ENCODE measurements around the gene ATP11C.

Gene ATP11C

GRCh38 chrX:139783959-139784358, 148.9 kb downstream of the ATP11C start:
- no peak overlapping the region for H3K27ac ChIP-seq (replicated peaks)
- no peak overlapping the region for H3K4me3 ChIP-seq (replicated peaks; ENCODE audit: insufficient read depth, low read length)
- DNase-seq (ENCODE audit: low read depth in 1 of 2, low spot score in 1 of 2): no peak
- TF ChIP-seq CTCF (IDR thresholded peaks at IDR 0.05; ENCODE audit: insufficient read depth, low read length) (no peak), POLR2AphosphoS5 (IDR thresholded peaks at IDR 0.05; ENCODE audit: low read depth) (no peak), SPI1 (IDR thresholded peaks at IDR 0.05; ENCODE audit: borderline replicate concordance, low read depth) (no peak), GABPA (IDR thresholded peaks at IDR 0.05; ENCODE audit: low read depth) (no peak)
- TF ChIP-seq, protein P1, sequence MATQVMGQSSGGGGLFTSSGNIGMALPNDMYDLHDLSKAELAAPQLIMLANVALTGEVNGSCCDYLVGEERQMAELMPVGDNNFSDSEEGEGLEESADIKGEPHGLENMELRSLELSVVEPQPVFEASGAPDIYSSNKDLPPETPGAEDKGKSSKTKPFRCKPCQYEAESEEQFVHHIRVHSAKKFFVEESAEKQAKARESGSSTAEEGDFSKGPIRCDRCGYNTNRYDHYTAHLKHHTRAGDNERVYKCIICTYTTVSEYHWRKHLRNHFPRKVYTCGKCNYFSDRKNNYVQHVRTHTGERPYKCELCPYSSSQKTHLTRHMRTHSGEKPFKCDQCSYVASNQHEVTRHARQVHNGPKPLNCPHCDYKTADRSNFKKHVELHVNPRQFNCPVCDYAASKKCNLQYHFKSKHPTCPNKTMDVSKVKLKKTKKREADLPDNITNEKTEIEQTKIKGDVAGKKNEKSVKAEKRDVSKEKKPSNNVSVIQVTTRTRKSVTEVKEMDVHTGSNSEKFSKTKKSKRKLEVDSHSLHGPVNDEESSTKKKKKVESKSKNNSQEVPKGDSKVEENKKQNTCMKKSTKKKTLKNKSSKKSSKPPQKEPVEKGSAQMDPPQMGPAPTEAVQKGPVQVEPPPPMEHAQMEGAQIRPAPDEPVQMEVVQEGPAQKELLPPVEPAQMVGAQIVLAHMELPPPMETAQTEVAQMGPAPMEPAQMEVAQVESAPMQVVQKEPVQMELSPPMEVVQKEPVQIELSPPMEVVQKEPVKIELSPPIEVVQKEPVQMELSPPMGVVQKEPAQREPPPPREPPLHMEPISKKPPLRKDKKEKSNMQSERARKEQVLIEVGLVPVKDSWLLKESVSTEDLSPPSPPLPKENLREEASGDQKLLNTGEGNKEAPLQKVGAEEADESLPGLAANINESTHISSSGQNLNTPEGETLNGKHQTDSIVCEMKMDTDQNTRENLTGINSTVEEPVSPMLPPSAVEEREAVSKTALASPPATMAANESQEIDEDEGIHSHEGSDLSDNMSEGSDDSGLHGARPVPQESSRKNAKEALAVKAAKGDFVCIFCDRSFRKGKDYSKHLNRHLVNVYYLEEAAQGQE (IDR thresholded peaks at IDR 0.05; ENCODE audit: insufficient replicate concordance, low read depth): no peak
- no peaks in the 10 kb centered on the region for H3K27me3 ChIP-seq (ENCODE audit: insufficient read depth, poor library complexity, severe bottlenecking)

- H3K4me3 ChIP-seq (replicated peaks; ENCODE audit: insufficient read depth, low read length): no peak overlapping the region
- no peaks in the 10 kb centered on the region for H3K27me3 ChIP-seq (ENCODE audit: insufficient read depth, poor library complexity, severe bottlenecking)
- H3K27ac ChIP-seq (replicated peaks): no peak overlapping the region
- TF ChIP-seq GABPA (IDR thresholded peaks at IDR 0.05; ENCODE audit: low read depth) (no peak), POLR2AphosphoS5 (IDR thresholded peaks at IDR 0.05; ENCODE audit: low read depth) (no peak), SPI1 (IDR thresholded peaks at IDR 0.05; ENCODE audit: borderline replicate concordance, low read depth) (no peak), CTCF (IDR thresholded peaks at IDR 0.05; ENCODE audit: insufficient read depth, low read length) (no peak)
- TF ChIP-seq, protein P1 (IDR thresholded peaks at IDR 0.05; ENCODE audit: insufficient replicate concordance, low read depth): no peak
- no peak for DNase-seq (ENCODE audit: low read depth in 1 of 2, low spot score in 1 of 2)
Observed at GRCh38 chrX:139783030-139783429, 149.8 kb downstream of the ATP11C start.

DNA sequence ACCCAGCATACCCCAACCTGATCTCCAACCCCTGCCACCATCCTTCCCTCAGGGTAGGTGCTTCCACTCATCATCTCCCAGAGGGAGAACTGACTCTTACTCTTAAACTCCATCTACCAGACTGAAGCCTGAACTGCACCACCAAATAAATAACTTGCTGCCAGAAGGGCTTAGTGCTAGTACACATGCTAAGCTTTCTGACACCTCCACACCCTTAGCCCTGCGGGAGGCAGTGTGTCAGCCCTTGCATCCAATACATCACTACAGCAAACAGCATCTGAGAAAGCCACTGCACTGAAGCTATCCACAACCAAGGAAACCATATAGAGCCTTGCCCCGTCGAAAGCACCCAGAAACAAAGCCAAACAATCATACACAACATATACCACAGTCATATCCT, 156.3 kb downstream of the ATP11C start:
- H3K27me3 ChIP-seq (ENCODE audit: insufficient read depth, poor library complexity, severe bottlenecking): no peaks in the 10 kb centered on the region

More for the DNA sequence above, 156.3 kb downstream of the ATP11C start:
- Histone ChIP-seq H3K27ac (replicated peaks) (no peak overlapping the region), H3K4me3 (replicated peaks; ENCODE audit: insufficient read depth, low read length) (no peak overlapping the region)
- no peak for DNase-seq (ENCODE audit: low read depth in 1 of 2, low spot score in 1 of 2)
- TF ChIP-seq POLR2AphosphoS5 (IDR thresholded peaks at IDR 0.05; ENCODE audit: low read depth) (no peak), GABPA (IDR thresholded peaks at IDR 0.05; ENCODE audit: low read depth) (no peak)
- TF ChIP-seq, protein P1 (IDR thresholded peaks at IDR 0.05; ENCODE audit: insufficient replicate concordance, low read depth): no peak

Data from HL-60 (cell line).